HepG2 (cell line): ENCODE measurements around the gene THBS1. TPM values are rescaled to one million over a fixed set of nuclear protein-coding genes. Genes with fewer than 3 reads are reported as not detected.

ENCODE experiments used
- ASH2L ChIP-seq: fragments of 300-600, 200-600 bp; sonication (generic); IDR thresholded peaks from 2 replicates; pipeline ENCODE4 v1.7.0; 2017; ENCODE audit warnings: low read depth, mild to moderate bottlenecking, moderate library complexity, mixed read lengths, low read length; ENCODE audit not compliant: insufficient read length
- CC2D1A ChIP-seq: sonication (generic); formaldehyde crosslinking; IDR thresholded peaks from 2 replicates; pipeline ENCODE4 v1.8.1; 2023; ENCODE audit warnings: mild to moderate bottlenecking, missing genetic modification reagents
- KDM6A ChIP-seq: IDR thresholded peaks from 2 replicates; pipeline ENCODE4 v1.6.1; 2016; ENCODE audit warnings: low read depth
- ZFY ChIP-seq: sonication (generic); formaldehyde crosslinking; IDR thresholded peaks from 2 replicates; pipeline ENCODE4 v1.4.0; 2020; ENCODE audit warnings: missing genetic modification reagents
- ZNF670 ChIP-seq: sonication (generic); formaldehyde crosslinking; IDR thresholded peaks from 2 replicates; pipeline ENCODE4 v1.8.0; 2022; ENCODE audit warnings: mild to moderate bottlenecking, missing genetic modification reagents, borderline replicate concordance
- ZNF703 ChIP-seq: sonication (generic); formaldehyde crosslinking; IDR thresholded peaks from 2 replicates; pipeline ENCODE4 v1.5.1; 2020; ENCODE audit warnings: missing genetic modification reagents, mild to moderate bottlenecking, moderate library complexity, borderline replicate concordance
- polyA plus RNA-seq, 8 experiments: library from polyadenylated mRNA; depleted of rRNA in 3 of 8; stranded (reverse) in 7 of 8; unstranded in 1 of 8; fragments of >200 nt; fragmentation: Illumina TruSeq in 4 of 8; extraction: Trizol in 4 of 8; gene quantifications; 2 replicates each; pipeline versions ENCODE4 v1.2.1 to v1.2.3, GENCODE V29; 2011 to 2016; ENCODE audit warnings: low read depth in 4 of 8, missing spikeins in 1 of 8, mixed read lengths in 1 of 8; ENCODE audit not compliant: insufficient read depth in 1 of 8
- total RNA-seq, 5 experiments: library from RNA; depleted of rRNA; stranded (reverse); fragments of >200 nt; fragmentation: Illumina TruSeq; extraction: Trizol; gene quantifications; 2 replicates each; pipeline ENCODE4 v1.2.3, GENCODE V29; 2016; ENCODE audit warnings: low read depth in 1 of 5
- TF ChIP-seq, protein P1 (sequence below): sonication (generic); formaldehyde crosslinking; conservative IDR thresholded peaks from 2 replicates; pipeline ENCODE4 v1.8.0; 2022; ENCODE audit warnings: mild to moderate bottlenecking, moderate library complexity, missing genetic modification reagents
- TF ChIP-seq, protein P2 (sequence below): IDR thresholded peaks from 2 replicates; pipeline ENCODE4 v1.4.0; 2020; ENCODE audit warnings: mild to moderate bottlenecking, missing genetic modification reagents
- TF ChIP-seq, protein P3 (sequence below): sonication (generic); formaldehyde crosslinking; IDR thresholded peaks from 2 replicates; pipeline ENCODE4 v1.8.1; 2022; ENCODE audit warnings: mild to moderate bottlenecking, missing genetic modification reagents
- TF ChIP-seq, protein P4 (sequence below): sonication (generic); formaldehyde crosslinking; IDR thresholded peaks from 2 replicates; pipeline ENCODE4 v1.4.0; 2020; ENCODE audit warnings: mild to moderate bottlenecking, low read depth, missing genetic modification reagents
- TF ChIP-seq, protein P5 (sequence below): IDR thresholded peaks from 2 replicates; pipeline ENCODE4 v1.6.1; 2018; ENCODE audit warnings: missing genetic modification reagents, mild to moderate bottlenecking, missing compliant biosample characterization
- TF ChIP-seq, protein P6 (sequence below): sonication (generic); formaldehyde crosslinking; IDR thresholded peaks from 2 replicates; pipeline ENCODE4 v1.5.1; 2020; ENCODE audit warnings: missing genetic modification reagents, mild to moderate bottlenecking, borderline replicate concordance
- TF ChIP-seq, protein P7 (sequence below): sonication (generic); formaldehyde crosslinking; IDR thresholded peaks from 2 replicates; pipeline ENCODE4 v1.5.1; 2020; ENCODE audit warnings: mild to moderate bottlenecking, missing genetic modification reagents, moderate library complexity

Gene THBS1
- total and polyA plus RNA-seq, 2 of the 13 experiments (the other 11 are each of a cell fraction or from before 2014, with no cell fraction given): 54.7 to 67.1 TPM

DNA sequence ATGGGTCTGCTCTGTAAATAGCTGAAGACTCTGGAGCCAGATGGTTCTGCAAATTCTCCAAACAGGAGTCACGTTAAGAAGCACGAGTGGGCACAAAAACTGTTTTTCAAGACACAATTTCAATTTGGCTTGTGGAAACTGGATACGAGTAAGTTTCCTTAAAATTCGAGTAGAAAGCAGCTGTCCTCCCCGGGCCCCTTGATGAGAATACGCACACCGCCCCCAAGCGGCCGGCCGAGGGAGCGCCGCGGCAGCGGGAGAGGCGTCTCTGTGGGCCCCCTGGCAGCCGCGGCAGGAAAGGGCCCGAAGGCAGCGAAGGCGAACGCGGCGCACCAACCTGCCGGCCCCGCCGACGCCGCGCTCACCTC lies 778 bp upstream of the THBS1 start (continued):
- TF ChIP-seq, protein P1, sequence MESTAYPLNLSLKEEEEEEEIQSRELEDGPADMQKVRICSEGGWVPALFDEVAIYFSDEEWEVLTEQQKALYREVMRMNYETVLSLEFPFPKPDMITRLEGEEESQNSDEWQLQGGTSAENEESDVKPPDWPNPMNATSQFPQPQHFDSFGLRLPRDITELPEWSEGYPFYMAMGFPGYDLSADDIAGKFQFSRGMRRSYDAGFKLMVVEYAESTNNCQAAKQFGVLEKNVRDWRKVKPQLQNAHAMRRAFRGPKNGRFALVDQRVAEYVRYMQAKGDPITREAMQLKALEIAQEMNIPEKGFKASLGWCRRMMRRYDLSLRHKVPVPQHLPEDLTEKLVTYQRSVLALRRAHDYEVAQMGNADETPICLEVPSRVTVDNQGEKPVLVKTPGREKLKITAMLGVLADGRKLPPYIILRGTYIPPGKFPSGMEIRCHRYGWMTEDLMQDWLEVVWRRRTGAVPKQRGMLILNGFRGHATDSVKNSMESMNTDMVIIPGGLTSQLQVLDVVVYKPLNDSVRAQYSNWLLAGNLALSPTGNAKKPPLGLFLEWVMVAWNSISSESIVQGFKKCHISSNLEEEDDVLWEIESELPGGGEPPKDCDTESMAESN (CRISPR knock-in tag): 0 out of 2 replicates have a peak, but pooled peaks have one; percentile 38
- TF ChIP-seq ZFY (CRISPR knock-in tag) (0 out of 2 replicates have a peak, but pooled peaks have one; percentile 27), ASH2L (peak; percentile 16), KDM6A (CRISPR knock-in tag) (no peak), ZNF703 (CRISPR knock-in tag) (no peak), CC2D1A (CRISPR knock-in tag) (0 out of 2 replicates have a peak, but pooled peaks have one; percentile 45), ZNF670 (CRISPR knock-in tag) (no peak)
- TF ChIP-seq, protein P2, sequence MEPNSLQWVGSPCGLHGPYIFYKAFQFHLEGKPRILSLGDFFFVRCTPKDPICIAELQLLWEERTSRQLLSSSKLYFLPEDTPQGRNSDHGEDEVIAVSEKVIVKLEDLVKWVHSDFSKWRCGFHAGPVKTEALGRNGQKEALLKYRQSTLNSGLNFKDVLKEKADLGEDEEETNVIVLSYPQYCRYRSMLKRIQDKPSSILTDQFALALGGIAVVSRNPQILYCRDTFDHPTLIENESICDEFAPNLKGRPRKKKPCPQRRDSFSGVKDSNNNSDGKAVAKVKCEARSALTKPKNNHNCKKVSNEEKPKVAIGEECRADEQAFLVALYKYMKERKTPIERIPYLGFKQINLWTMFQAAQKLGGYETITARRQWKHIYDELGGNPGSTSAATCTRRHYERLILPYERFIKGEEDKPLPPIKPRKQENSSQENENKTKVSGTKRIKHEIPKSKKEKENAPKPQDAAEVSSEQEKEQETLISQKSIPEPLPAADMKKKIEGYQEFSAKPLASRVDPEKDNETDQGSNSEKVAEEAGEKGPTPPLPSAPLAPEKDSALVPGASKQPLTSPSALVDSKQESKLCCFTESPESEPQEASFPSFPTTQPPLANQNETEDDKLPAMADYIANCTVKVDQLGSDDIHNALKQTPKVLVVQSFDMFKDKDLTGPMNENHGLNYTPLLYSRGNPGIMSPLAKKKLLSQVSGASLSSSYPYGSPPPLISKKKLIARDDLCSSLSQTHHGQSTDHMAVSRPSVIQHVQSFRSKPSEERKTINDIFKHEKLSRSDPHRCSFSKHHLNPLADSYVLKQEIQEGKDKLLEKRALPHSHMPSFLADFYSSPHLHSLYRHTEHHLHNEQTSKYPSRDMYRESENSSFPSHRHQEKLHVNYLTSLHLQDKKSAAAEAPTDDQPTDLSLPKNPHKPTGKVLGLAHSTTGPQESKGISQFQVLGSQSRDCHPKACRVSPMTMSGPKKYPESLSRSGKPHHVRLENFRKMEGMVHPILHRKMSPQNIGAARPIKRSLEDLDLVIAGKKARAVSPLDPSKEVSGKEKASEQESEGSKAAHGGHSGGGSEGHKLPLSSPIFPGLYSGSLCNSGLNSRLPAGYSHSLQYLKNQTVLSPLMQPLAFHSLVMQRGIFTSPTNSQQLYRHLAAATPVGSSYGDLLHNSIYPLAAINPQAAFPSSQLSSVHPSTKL (CRISPR knock-in tag): peak; percentile 17; the same call in 1 of the 2 replicates
- TF ChIP-seq, protein P3, sequence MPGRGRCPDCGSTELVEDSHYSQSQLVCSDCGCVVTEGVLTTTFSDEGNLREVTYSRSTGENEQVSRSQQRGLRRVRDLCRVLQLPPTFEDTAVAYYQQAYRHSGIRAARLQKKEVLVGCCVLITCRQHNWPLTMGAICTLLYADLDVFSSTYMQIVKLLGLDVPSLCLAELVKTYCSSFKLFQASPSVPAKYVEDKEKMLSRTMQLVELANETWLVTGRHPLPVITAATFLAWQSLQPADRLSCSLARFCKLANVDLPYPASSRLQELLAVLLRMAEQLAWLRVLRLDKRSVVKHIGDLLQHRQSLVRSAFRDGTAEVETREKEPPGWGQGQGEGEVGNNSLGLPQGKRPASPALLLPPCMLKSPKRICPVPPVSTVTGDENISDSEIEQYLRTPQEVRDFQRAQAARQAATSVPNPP (CRISPR knock-in tag): peak; percentile 38; the same call in 1 of the 2 replicates
- TF ChIP-seq, protein P4, sequence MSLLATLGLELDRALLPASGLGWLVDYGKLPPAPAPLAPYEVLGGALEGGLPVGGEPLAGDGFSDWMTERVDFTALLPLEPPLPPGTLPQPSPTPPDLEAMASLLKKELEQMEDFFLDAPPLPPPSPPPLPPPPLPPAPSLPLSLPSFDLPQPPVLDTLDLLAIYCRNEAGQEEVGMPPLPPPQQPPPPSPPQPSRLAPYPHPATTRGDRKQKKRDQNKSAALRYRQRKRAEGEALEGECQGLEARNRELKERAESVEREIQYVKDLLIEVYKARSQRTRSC (CRISPR knock-in tag): peak; percentile 11; the same call in 1 of the 2 replicates
- TF ChIP-seq, protein P5, sequence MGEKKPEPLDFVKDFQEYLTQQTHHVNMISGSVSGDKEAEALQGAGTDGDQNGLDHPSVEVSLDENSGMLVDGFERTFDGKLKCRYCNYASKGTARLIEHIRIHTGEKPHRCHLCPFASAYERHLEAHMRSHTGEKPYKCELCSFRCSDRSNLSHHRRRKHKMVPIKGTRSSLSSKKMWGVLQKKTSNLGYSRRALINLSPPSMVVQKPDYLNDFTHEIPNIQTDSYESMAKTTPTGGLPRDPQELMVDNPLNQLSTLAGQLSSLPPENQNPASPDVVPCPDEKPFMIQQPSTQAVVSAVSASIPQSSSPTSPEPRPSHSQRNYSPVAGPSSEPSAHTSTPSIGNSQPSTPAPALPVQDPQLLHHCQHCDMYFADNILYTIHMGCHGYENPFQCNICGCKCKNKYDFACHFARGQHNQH (CRISPR knock-in tag): peak; percentile 2; the same call in 1 of the 2 replicates
- TF ChIP-seq, protein P6, sequence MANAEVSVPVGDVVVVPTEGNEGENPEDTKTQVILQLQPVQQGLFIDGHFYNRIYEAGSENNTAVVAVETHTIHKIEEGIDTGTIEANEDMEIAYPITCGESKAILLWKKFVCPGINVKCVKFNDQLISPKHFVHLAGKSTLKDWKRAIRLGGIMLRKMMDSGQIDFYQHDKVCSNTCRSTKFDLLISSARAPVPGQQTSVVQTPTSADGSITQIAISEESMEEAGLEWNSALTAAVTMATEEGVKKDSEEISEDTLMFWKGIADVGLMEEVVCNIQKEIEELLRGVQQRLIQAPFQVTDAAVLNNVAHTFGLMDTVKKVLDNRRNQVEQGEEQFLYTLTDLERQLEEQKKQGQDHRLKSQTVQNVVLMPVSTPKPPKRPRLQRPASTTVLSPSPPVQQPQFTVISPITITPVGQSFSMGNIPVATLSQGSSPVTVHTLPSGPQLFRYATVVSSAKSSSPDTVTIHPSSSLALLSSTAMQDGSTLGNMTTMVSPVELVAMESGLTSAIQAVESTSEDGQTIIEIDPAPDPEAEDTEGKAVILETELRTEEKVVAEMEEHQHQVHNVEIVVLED (CRISPR knock-in tag): no peak
- TF ChIP-seq, protein P7, sequence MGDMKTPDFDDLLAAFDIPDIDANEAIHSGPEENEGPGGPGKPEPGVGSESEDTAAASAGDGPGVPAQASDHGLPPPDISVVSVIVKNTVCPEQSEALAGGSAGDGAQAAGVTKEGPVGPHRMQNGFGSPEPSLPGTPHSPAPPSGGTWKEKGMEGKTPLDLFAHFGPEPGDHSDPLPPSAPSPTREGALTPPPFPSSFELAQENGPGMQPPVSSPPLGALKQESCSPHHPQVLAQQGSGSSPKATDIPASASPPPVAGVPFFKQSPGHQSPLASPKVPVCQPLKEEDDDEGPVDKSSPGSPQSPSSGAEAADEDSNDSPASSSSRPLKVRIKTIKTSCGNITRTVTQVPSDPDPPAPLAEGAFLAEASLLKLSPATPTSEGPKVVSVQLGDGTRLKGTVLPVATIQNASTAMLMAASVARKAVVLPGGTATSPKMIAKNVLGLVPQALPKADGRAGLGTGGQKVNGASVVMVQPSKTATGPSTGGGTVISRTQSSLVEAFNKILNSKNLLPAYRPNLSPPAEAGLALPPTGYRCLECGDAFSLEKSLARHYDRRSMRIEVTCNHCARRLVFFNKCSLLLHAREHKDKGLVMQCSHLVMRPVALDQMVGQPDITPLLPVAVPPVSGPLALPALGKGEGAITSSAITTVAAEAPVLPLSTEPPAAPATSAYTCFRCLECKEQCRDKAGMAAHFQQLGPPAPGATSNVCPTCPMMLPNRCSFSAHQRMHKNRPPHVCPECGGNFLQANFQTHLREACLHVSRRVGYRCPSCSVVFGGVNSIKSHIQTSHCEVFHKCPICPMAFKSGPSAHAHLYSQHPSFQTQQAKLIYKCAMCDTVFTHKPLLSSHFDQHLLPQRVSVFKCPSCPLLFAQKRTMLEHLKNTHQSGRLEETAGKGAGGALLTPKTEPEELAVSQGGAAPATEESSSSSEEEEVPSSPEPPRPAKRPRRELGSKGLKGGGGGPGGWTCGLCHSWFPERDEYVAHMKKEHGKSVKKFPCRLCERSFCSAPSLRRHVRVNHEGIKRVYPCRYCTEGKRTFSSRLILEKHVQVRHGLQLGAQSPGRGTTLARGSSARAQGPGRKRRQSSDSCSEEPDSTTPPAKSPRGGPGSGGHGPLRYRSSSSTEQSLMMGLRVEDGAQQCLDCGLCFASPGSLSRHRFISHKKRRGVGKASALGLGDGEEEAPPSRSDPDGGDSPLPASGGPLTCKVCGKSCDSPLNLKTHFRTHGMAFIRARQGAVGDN (CRISPR knock-in tag): peak; percentile 68; the same call in 1 of the 2 replicates
